HG03460 (cell line): ENCODE data around the gene AAK1.
A peak's percentile ranks its signal among the peaks of the same experiment; 100 is the strongest.
"Not testable (repeated sequence)": the region's sequence is repeated elsewhere in the genome, so short reads cannot be mapped to it uniquely, and the experiment has no call there.

Experiments
- ATAC-seq: cut with Tn5 transposase; IDR thresholded peaks from one replicate; pipeline ENCODE4 v1.9.1; 2021; ENCODE audit not compliant: unreplicated experiment

AAK1 gene

GRCh38 chr2:69462780-69463179 is 180.8 kb downstream of the AAK1 start:
- no peak for ATAC-seq

GRCh38 chr2:69461404-69461803 is 182.1 kb downstream of the AAK1 start:
- ATAC-seq: no peak

DNA sequence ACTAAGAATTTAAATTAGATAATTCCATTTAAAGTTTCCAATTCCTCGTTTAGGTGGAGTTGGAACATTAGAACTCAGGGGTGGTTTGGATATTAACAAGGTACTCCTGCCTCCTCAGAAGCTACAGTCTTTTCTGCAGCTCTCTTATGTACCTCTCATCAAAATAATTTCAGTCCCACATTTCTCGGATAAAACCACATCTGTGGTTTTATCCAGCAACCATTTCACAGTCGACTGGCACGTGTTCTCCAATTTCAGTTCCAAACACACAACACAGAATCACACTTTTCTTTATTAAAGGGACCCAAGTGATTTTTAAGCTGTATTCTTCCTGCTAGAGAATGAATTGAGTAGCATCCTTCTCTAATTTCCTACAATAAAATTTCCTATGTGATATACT is 183.6 kb downstream of the AAK1 start:
- no peak for ATAC-seq

DNA sequence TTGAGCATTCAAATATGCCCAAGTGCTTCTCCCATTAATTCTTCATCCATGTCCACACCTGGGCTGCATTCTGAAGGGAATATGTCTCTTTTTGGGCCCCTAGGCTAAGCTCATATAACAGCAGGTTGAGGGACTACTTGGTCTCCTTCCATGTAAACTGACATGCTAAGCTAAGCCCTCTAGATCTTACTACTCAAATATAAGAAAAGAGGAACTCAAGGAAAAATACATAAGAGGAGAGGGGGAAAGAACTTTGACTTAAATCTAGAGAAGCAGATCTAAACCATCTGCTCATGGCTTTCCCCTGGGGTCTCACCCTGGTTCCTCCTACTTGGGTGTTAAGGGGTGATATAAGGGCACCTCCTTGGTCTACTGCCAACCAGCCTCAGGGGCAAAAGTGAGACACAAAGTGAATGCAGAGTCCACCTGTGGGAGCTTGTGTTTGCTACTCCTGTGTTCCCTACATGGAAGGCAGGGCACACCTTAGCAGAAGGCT is 186.5 kb downstream of the AAK1 start:
- no peak for ATAC-seq

GRCh38 chr2:69456154-69456553 is 187.4 kb downstream of the AAK1 start:
- ATAC-seq: no peak

GRCh38 chr2:69454976-69455375 is 188.6 kb downstream of the AAK1 start:
- no peak for ATAC-seq

DNA sequence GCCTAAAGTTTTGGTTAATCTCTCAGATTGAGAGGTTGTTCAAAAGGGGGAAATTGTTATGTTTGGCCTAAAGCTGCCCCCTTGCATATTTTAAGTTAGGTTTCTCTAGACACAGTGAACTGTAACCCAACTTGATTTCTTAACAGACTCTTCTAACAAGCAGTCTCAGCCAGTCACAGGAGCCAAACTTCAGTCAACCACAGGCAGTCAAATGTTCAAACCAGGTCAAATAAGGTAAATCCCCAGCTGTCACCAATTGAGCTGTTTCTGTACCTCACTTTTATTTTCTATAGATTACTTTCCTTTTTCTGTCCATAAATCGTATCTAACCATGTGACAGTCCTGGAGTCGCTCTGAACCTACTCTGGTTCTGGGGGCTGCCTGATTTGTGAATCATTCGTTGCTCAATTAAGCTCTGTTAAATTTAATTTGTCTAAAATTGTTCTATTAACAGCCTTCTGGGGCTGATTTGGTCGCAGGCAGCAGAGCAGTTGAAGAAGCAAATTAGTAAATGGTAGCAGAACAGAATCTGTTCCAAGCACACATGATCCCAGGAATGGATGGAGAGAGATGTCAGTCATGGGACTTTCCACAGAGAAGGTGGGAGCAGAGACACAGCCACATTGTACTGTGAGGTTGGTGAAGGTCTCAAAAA is 189.9 kb downstream of the AAK1 start:
- ATAC-seq: peak; percentile 85

DNA sequence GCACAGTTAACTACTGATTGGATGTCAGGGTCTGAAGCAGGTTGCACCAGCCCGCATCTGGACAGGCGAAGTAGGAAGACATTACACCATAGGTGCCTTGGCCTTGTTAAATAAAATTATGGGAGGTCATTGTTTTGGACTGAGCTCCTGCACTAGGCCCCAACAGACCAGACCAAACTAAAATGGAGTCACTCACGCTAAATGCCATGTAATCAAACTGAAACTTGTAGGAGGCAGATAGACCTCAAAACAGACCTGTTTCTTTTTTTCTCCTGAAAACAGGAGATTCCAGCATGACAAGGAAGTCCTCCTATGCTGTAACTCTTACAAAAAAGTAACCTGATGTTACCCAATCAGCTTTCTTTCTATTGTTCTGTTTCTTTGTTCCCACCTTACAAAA is 190.9 kb downstream of the AAK1 start:
- ATAC-seq: no peak

DNA sequence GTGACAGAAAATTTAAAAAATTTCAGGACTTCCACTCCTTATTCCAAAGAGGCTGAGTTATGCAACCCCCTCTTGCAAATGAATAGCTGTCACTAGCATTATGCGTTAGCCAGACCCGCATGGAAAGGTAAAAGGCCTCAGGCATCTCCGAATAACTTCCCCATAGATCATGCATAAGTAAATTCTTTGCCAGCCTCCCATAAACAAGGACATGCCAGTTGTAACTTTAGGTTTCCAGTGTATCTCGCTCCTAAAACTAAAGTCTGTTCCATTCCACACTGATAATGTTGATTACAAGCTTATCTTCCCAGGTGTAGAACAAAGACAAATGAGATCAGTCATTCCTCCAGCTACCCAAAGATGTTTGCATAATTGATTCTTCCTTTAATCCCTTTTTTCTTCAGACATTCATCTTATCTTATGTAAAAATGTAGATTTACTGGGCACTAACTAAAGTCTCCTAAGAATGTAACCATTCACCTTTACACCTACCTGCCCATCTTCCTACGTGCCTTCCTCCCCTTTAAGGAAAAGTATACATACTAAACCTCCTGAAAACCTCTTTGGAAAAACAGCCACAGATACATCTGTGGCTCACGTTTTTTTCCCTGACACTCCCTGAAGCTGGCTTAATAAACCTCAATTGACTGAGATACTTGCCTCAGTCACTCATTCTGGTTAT is 192.7 kb downstream of the AAK1 start:
- ATAC-seq: no peak

GRCh38 chr2:69449906-69450305 is 193.6 kb downstream of the AAK1 start:
- ATAC-seq: no peak

DNA sequence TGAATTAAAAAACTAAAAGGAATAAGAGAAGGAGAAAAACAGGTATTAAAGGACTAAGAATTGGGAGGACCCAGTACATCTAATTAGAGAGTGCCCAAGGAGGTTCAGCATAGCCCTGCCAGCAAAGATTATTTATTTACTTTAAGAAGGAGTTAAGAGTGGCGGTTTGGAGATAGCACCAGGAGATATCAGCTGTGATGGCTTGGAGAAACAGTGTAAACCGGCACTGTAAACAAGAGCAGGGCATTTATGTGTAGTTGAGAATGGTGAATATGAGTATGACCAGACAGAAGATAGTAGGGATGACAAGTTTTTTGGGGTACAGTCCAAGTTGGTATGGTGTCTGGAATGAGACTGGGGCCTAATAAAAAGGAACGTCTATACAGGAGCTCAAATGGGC is 199.9 kb downstream of the AAK1 start:
- ATAC-seq: not testable (repeated sequence)

GRCh38 chr2:69439499-69439898 is 204.0 kb downstream of the AAK1 start:
- ATAC-seq: not testable (repeated sequence)

- ATAC-seq: no peak
Measured at GRCh38 chr2:69438580-69438979, 205.0 kb downstream of the AAK1 start.

DNA sequence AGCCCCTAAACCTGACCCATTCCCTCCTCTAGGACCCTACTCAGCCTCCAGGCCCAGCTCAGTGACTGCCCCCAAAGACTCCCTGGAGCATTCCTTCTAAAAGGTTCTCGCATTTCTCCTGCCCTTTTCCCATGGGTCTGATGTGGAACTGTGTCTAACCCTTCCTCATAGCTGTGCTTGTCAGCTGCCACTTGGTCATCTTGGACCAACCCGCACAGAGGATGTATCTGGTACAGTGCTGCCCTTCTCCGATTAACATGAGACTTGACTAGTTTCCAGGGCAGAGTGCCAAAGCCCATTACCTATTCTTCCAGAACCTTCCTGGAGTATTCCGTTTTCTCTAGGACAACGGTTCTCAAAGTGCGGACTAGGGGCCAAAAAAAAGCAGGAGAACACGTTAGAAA is 205.8 kb downstream of the AAK1 start:
- no peak for ATAC-seq

- peak; percentile 96 for ATAC-seq
Measured at GRCh38 chr2:69436938-69437750, 206.4 kb downstream of the AAK1 start, which contains the start of gene NFU1. Gene NFU1 (minus strand): TSS chr2:69437435. CDS start chr2:69437422, 13 bp downstream.

DNA sequence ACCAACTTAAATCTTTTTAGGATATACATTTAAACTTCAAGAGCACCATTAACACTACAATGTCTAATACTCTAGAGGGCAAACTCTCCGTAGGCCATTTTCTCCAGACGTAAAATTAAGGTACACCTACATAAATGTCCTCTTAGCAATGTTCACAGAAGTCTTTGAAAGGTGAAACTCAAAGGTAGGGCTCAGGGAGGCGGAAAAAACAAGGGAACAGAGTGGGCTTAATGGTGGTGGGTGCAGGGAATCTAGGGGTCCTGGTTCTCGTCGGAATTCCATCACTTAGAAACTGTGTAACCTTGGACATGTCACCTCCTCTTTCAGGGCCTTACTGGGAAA is 207.0 kb downstream of the AAK1 start:
- ATAC-seq: no peak

GRCh38 chr2:69434753-69435152 is 208.8 kb downstream of the AAK1 start:
- no peak for ATAC-seq

- no peak for ATAC-seq
Measured at GRCh38 chr2:69429491-69430183, 213.9 kb downstream of the AAK1 start.

DNA sequence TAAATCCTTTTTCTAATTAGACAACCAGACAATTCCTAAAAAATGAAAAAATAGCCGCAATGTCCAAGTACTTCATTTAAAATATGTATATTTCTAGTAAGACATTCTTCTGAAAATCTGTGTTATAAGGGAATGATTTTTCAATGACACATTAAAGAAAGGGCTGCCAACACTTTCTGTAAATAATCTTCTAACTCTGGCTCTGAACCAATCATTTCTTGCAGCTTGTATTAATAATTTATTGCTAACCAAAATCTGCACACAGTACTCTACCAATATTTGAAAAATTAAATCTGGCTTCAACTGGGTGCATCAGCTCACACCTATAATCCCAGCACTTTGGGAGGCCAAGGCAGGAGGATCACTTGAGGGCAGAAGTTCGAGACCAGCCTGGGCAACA is 214.6 kb downstream of the AAK1 start:
- ATAC-seq: no peak

DNA sequence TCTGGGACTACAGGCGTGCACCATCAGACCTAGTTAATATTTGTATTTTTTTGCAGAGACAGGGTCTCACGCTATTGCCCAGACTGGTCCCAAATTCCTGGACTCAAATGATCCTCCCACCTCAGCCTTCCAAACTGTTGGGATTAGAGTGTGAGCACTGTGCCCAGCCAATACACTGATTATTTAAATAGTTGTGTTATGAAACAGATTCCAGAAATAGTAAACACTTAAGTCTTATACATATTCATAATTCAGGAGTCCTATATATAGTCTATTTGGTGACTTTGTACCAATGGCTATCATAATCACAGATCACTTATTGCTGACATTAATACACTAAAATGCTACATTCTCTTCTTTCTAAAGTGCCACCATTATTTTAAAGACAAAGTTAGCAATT is 219.1 kb downstream of the AAK1 start:
- no peak for ATAC-seq

GRCh38 chr2:69422198-69422597 is 221.3 kb downstream of the AAK1 start:
- ATAC-seq: no peak
